ENCODE results near the gene ENGASE.
A peak's percentile ranks its signal among the peaks of the same experiment; 100 is the strongest.

Gene ENGASE

DNA sequence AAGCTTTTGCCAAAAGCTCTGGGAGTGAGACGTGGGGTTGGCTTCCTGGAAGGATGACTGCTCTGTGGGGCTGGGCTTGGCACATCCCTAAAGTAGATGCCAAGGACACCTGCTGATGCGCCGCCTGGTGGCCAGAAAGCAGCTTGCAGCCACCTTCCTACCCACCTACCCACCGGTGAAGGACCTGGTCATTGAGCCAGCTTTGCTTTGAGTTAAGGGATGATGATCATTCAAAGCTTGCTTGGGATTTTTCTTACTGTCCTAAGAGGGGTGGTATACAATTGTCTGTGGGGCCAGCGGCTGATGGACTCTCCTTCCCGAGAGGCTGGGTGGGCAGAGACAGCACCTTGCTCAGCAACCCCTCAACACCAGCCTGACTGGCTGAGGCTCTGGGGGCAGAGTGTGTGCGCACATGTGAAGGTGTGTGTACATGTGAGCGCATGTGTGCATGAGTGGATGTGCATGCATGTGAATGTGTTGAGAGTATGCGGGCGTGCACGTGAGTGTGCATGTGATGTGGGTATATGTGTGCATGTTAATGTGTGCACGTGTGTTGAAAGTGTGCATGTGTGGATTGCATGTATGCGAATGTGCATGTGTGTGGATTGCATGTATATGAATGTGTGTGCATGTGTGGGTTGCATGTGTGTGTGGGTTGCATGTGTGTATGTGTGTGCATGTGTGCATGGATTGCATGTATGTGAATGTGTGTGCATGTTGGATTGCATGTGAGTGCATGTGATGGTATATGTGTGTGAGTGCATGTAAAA is 32.0 kb upstream of the ENGASE start:
- Histone ChIP-seq H3K36me3 (ENCODE audit: insufficient read depth, low read length) (no peaks in the 10 kb centered on the region), H2AFZ (ENCODE audit: low read length) (no peak overlapping the region), H3F3A (ENCODE audit: low read depth) (no peaks in the 10 kb centered on the region), H3K9ac (ENCODE audit: low read depth, low read length, poor library complexity, severe bottlenecking) (no peak overlapping the region), H3K27me3 (ENCODE audit: insufficient read depth, low read length, poor library complexity, severe bottlenecking) (no peaks in the 10 kb centered on the region), H3K9me3 (ENCODE audit: insufficient read depth, low read depth, low read length) (no peaks in the 10 kb centered on the region), H3K9me2 (replicated peaks; ENCODE audit: low read depth, low read length) (no peaks in the 10 kb centered on the region), H3K4me2 (ENCODE audit: low read depth, low read length, poor library complexity, severe bottlenecking) (no peak overlapping the region), H3K4me3 (ENCODE audit: low read length, poor library complexity, severe bottlenecking) (no peak overlapping the region), H3K4me1 (ENCODE audit: insufficient read depth, low read length, poor library complexity, severe bottlenecking) (no peaks in the 10 kb centered on the region), H4K20me1 (ENCODE audit: insufficient read depth, low read length, poor library complexity, severe bottlenecking) (no peaks in the 10 kb centered on the region), H3K79me2 (ENCODE audit: insufficient read depth, low read length) (no peaks in the 10 kb centered on the region)
- TF ChIP-seq, protein P1, sequence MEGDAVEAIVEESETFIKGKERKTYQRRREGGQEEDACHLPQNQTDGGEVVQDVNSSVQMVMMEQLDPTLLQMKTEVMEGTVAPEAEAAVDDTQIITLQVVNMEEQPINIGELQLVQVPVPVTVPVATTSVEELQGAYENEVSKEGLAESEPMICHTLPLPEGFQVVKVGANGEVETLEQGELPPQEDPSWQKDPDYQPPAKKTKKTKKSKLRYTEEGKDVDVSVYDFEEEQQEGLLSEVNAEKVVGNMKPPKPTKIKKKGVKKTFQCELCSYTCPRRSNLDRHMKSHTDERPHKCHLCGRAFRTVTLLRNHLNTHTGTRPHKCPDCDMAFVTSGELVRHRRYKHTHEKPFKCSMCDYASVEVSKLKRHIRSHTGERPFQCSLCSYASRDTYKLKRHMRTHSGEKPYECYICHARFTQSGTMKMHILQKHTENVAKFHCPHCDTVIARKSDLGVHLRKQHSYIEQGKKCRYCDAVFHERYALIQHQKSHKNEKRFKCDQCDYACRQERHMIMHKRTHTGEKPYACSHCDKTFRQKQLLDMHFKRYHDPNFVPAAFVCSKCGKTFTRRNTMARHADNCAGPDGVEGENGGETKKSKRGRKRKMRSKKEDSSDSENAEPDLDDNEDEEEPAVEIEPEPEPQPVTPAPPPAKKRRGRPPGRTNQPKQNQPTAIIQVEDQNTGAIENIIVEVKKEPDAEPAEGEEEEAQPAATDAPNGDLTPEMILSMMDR (conservative IDR thresholded peaks at IDR 0.05; ENCODE audit: low read length) = peak; percentile 90
- TF ChIP-seq EZH2phosphoT487 (IDR thresholded peaks at IDR 0.05; ENCODE audit: borderline replicate concordance) = no peak

DNA sequence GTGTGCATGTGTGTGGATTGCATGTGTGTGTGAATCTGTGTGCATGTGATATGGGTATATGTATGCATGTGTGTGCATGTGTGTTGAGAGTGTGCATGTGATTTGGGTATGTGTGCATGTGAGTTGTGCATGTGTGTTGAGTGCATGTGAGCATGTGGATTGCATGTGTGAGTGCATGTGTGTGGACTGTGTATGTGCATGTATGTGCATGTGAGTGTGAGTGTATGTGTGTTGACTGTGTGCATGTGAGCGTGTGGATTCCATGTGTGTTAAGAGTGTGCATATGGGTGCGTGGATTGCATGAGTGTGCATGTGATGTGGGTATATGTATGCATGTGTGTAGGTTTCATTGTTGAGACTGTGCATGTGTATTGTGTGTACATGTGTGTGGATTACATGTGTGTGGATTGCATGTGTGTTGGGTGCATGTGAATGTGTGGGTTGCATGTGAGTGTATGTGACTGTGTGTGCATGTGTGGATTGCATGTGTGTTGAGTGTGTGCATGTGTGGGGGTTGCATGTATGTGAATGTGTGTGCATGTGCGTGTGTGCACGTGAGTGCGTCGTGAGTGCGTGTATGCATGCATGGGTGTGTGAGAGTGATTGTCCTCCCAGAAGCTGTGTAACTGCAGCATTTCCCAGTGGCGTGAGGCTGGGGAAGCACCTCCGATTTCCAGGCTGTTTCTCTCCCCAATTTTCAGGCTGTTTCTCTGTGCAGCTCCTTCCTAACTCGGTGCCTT is 31.3 kb upstream of the ENGASE start:
- H2AFZ ChIP-seq (ENCODE audit: low read length) = no peak overlapping the region
- H3K9me2 ChIP-seq (replicated peaks; ENCODE audit: low read depth, low read length) = no peaks in the 10 kb centered on the region
- no peak overlapping the region for H3K9ac ChIP-seq (ENCODE audit: low read depth, low read length, poor library complexity, severe bottlenecking)
- no peaks in the 10 kb centered on the region for H3K9me3 ChIP-seq (ENCODE audit: insufficient read depth, low read depth, low read length)
- no peaks in the 10 kb centered on the region for H3K27me3 ChIP-seq (ENCODE audit: insufficient read depth, low read length, poor library complexity, severe bottlenecking)
- no peak for TF ChIP-seq EZH2phosphoT487 (IDR thresholded peaks at IDR 0.05; ENCODE audit: borderline replicate concordance)
- TF ChIP-seq, protein P1 (conservative IDR thresholded peaks at IDR 0.05; ENCODE audit: low read length) = no peak
- H3K36me3 ChIP-seq (ENCODE audit: insufficient read depth, low read length) = no peaks in the 10 kb centered on the region
- no peaks in the 10 kb centered on the region for H3K4me1 ChIP-seq (ENCODE audit: insufficient read depth, low read length, poor library complexity, severe bottlenecking)
- no peaks in the 10 kb centered on the region for H3F3A ChIP-seq (ENCODE audit: low read depth)
- H4K20me1 ChIP-seq (ENCODE audit: insufficient read depth, low read length, poor library complexity, severe bottlenecking) = no peaks in the 10 kb centered on the region
- no peak overlapping the region for H3K4me2 ChIP-seq (ENCODE audit: low read depth, low read length, poor library complexity, severe bottlenecking)
- no peaks in the 10 kb centered on the region for H3K79me2 ChIP-seq (ENCODE audit: insufficient read depth, low read length)
- H3K4me3 ChIP-seq (ENCODE audit: low read length, poor library complexity, severe bottlenecking) = no peak overlapping the region

DNA sequence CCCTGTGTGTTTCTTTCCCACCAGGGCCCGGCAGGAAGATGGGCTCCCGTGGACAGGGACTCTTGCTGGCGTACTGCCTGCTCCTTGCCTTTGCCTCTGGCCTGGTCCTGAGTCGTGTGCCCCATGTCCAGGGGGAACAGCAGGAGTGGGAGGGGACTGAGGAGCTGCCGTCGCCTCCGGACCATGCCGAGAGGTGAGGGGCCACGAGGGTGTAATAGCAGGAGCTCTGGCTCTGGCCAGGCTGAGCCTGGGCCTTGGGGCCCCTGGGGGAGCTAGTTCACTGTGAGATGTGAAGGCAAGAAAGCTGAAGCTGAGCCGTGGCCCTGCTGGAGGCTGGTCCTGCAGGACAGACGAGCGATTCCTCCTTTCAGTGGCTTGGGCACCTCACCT is 30.7 kb upstream of the ENGASE start:
- H3F3A ChIP-seq (ENCODE audit: low read depth) = no peaks in the 10 kb centered on the region
- H3K27me3 ChIP-seq (ENCODE audit: insufficient read depth, low read length, poor library complexity, severe bottlenecking) = no peaks in the 10 kb centered on the region
- H3K9ac ChIP-seq (ENCODE audit: low read depth, low read length, poor library complexity, severe bottlenecking) = no peak overlapping the region
- no peak overlapping the region for H3K4me3 ChIP-seq (ENCODE audit: low read length, poor library complexity, severe bottlenecking)
- H3K79me2 ChIP-seq (ENCODE audit: insufficient read depth, low read length) = no peaks in the 10 kb centered on the region
- H4K20me1 ChIP-seq (ENCODE audit: insufficient read depth, low read length, poor library complexity, severe bottlenecking) = no peaks in the 10 kb centered on the region
- no peaks in the 10 kb centered on the region for H3K9me2 ChIP-seq (replicated peaks; ENCODE audit: low read depth, low read length)
- no peaks in the 10 kb centered on the region for H3K36me3 ChIP-seq (ENCODE audit: insufficient read depth, low read length)
- no peak overlapping the region for H2AFZ ChIP-seq (ENCODE audit: low read length)
- H3K9me3 ChIP-seq (ENCODE audit: insufficient read depth, low read depth, low read length) = no peaks in the 10 kb centered on the region
- TF ChIP-seq EZH2phosphoT487 (IDR thresholded peaks at IDR 0.05; ENCODE audit: borderline replicate concordance) = no peak
- TF ChIP-seq, protein P1 (conservative IDR thresholded peaks at IDR 0.05; ENCODE audit: low read length) = no peak
- H3K4me1 ChIP-seq (ENCODE audit: insufficient read depth, low read length, poor library complexity, severe bottlenecking) = no peaks in the 10 kb centered on the region
- H3K4me2 ChIP-seq (ENCODE audit: low read depth, low read length, poor library complexity, severe bottlenecking) = no peak overlapping the region
